AG09309 (cell line): ENCODE measurements around the gene MTHFSD.

Experiments
- DNase-seq: peaks from one replicate; pipeline ENCODE4 v3.0.0-alpha.2; 2010; ENCODE audit warnings: low read depth
- H3K4me3 ChIP-seq: 2 replicates; pipeline ENCODE4 v1.5.1; 2011; ENCODE audit warnings: mild to moderate bottlenecking, low read depth, low read length, moderate library complexity; ENCODE audit not compliant: control insufficient read depth
- CTCF ChIP-seq: IDR thresholded peaks from 2 replicates; pipeline ENCODE4 v1.5.1; 2011; ENCODE audit warnings: mild to moderate bottlenecking, low read depth, low read length, inconsistent platforms; ENCODE audit not compliant: insufficient read depth, control insufficient read depth; ENCODE audit errors: missing control alignments

The MTHFSD gene

GRCh38 chr16:86545481-86545880, 9.6 kb downstream of the MTHFSD start:
- TF ChIP-seq CTCF: no peak
- no peak overlapping the region for H3K4me3 ChIP-seq
- DNase-seq: no peak

GRCh38 chr16:86542756-86543750, 12.0 kb downstream of the MTHFSD start:
- no peak for TF ChIP-seq CTCF
- H3K4me3 ChIP-seq: no peak overlapping the region
- DNase-seq: no peak

GRCh38 chr16:86541560-86541959, 13.5 kb downstream of the MTHFSD start:
- DNase-seq: no peak
- no peak overlapping the region for H3K4me3 ChIP-seq
- TF ChIP-seq CTCF: no peak

GRCh38 chr16:86540894-86541293, 14.1 kb downstream of the MTHFSD start:
- DNase-seq: no peak
- TF ChIP-seq CTCF: no peak
- no peak overlapping the region for H3K4me3 ChIP-seq

GRCh38 chr16:86538196-86538780, 16.7 kb downstream of the MTHFSD start:
- TF ChIP-seq CTCF: no peak
- no peak overlapping the region for H3K4me3 ChIP-seq
- no peak for DNase-seq

GRCh38 chr16:86537486-86537885, 17.5 kb downstream of the MTHFSD start:
- TF ChIP-seq CTCF: no peak
- DNase-seq: no peak
- no peak overlapping the region for H3K4me3 ChIP-seq
